K562 (cell line): Measurements from ENCODE around the gene BEST3. TPM values are rescaled to one million over a fixed set of nuclear protein-coding genes. Genes with fewer than 3 reads are reported as not detected.
A peak's percentile ranks its signal among the peaks of the same experiment; 100 is the strongest.

Experiments used
- ATAC-seq: fragments of 200-7000 bp; cut with Tn5 transposase; 3 replicates; pipeline ENCODE4 v1.9.1; 2020; ENCODE audit warnings: moderate library complexity
- BruUV-seq: library from RNA; stranded (reverse); fragments of 400-500 nt; replicated peaks from 2 replicates; lab custom pipeline; 2021; lab: Mats Ljungman, UMichigan
- CTCF ChIA-PET: fragments of 300-600 bp; formaldehyde crosslinking; extraction: SDS; loops from one replicate; lab custom pipeline; 2021; ENCODE audit warnings: low intra/inter-chr PET ratio; lab: Yijun Ruan, JAX
- POLR2A ChIA-PET: fragments of 300-600, 350-650 bp; sonication (Branson Sonifier 250); formaldehyde crosslinking; extraction: SDS; loops from one replicate; lab custom pipeline; 2021; ENCODE audit warnings: antibody characterized with exemption, inconsistent platforms; lab: Yijun Ruan, JAX
- DNase-seq, 4 experiments: peaks; one replicate each; pipeline versions ENCODE4 v3.0.0 to v3.0.0-alpha.2; 2011 to 2018; ENCODE audit warnings: low spot score in 3 of 4, mixed read lengths in 3 of 4; ENCODE audit errors: extremely low read depth in 1 of 4
- FAIRE-seq: peaks from 2 replicates; lab custom pipeline; 2011; peaks lifted over from hg19 to GRCh38; lab: Jason Lieb, UNC
- H2AFZ ChIP-seq: 2 replicates; pipeline ENCODE4 v1.6.0; 2011; ENCODE audit warnings: low read depth, low read length, control low read depth, inconsistent platforms
- H3K27ac ChIP-seq: fragments of 200-600 bp; 3 replicates; pipeline ENCODE4 v1.8.0; 2011; ENCODE audit warnings: low read depth, mild to moderate bottlenecking, control low read depth, inconsistent platforms, low read length, moderate library complexity, mixed read lengths; ENCODE audit errors: extremely low read depth
- H3K27me3 ChIP-seq, 2 experiments: fragments of 300-600 bp in 1 of 2; 2 replicates in 1 of 2; 3 replicates in 1 of 2; pipeline versions ENCODE4 v1.6.0 to v1.8.0; 2011; ENCODE audit warnings: inconsistent platforms in 2 of 2, low read length in 2 of 2, mild to moderate bottlenecking in 1 of 2, mixed read lengths in 1 of 2, moderate library complexity in 1 of 2; ENCODE audit not compliant: control insufficient read depth in 2 of 2, insufficient read depth in 2 of 2
- H3K36me3 ChIP-seq: fragments of 300-600 bp; 3 replicates; pipeline ENCODE4 v1.8.0; 2011; ENCODE audit warnings: mild to moderate bottlenecking, low read length, inconsistent platforms; ENCODE audit not compliant: control insufficient read depth, insufficient read depth
- H3K4me1 ChIP-seq, 2 experiments: fragments of 200-600 bp in 1 of 2; replicated peaks in 1 of 2; 2 replicates in 1 of 2; 3 replicates in 1 of 2; pipeline versions ENCODE4 v1.5.1 to v1.8.0; 2011; ENCODE audit warnings: inconsistent platforms in 2 of 2, low read length in 2 of 2, mild to moderate bottlenecking in 1 of 2, mixed read lengths in 1 of 2, moderate library complexity in 1 of 2; ENCODE audit not compliant: control insufficient read depth in 2 of 2, insufficient read depth in 2 of 2
- H3K4me2 ChIP-seq: 2 replicates; pipeline ENCODE4 v1.6.1; 2011; ENCODE audit warnings: low read length, control low read depth, inconsistent platforms, mixed read lengths; ENCODE audit not compliant: insufficient read depth
- H3K4me3 ChIP-seq: fragments of 200-600 bp; sonication (generic), shearing (Covaris generic); 2 replicates; pipeline ENCODE4 v1.5.1; 2016; ENCODE audit warnings: control low read depth, inconsistent platforms
- H3K79me2 ChIP-seq: fragments of 200-600 bp; 3 replicates; pipeline ENCODE4 v1.8.0; 2011; ENCODE audit warnings: low read length, inconsistent platforms; ENCODE audit not compliant: control insufficient read depth, insufficient read depth
- H3K9ac ChIP-seq, 2 experiments: 2 replicates each; pipeline versions ENCODE4 v1.6.0 to v1.6.1; 2011; ENCODE audit warnings: low read depth in 2 of 2, low read length in 2 of 2, control low read depth in 1 of 2, inconsistent platforms in 1 of 2, mild to moderate bottlenecking in 1 of 2, mixed read lengths in 1 of 2; ENCODE audit not compliant: insufficient read depth in 1 of 2
- H3K9me1 ChIP-seq: one replicate; pipeline ENCODE4 v1.6.0; 2011; ENCODE audit warnings: inconsistent platforms, mild to moderate bottlenecking, low read length, moderate library complexity; ENCODE audit not compliant: control insufficient read depth, insufficient read depth
- H3K9me3 ChIP-seq: replicated peaks from 2 replicates; pipeline ENCODE4 v1.5.1; 2011; ENCODE audit warnings: low read depth, low read length, inconsistent platforms; ENCODE audit not compliant: control insufficient read depth, insufficient read depth
- H4K20me1 ChIP-seq: replicated peaks from 2 replicates; pipeline ENCODE4 v1.6.1; 2011; ENCODE audit warnings: low read length, inconsistent platforms, mixed read lengths; ENCODE audit not compliant: control insufficient read depth, insufficient read depth
- ARID1B ChIP-seq: fragments of 450-650 bp; IDR thresholded peaks from 2 replicates; pipeline ENCODE4 v1.6.1; 2016; ENCODE audit warnings: antibody characterized with exemption, mild to moderate bottlenecking, inconsistent platforms
- ATF1 ChIP-seq, 2 experiments: fragments of 450-650 bp in 1 of 2; IDR thresholded peaks; 2 replicates each; pipeline ENCODE4 v1.6.1; 2016; ENCODE audit warnings: missing compliant biosample characterization in 1 of 2, missing genetic modification characterization in 1 of 2
- CBFB ChIP-seq: sonication (generic); formaldehyde crosslinking; IDR thresholded peaks from 2 replicates; pipeline ENCODE4 v1.4.0; 2020; ENCODE audit warnings: mild to moderate bottlenecking, missing genetic modification reagents
- CEBPB ChIP-seq: fragments of 450-650 bp; IDR thresholded peaks from 2 replicates; pipeline ENCODE4 v1.6.1; 2016; ENCODE audit warnings: missing genetic modification characterization, missing compliant biosample characterization
- CEBPG ChIP-seq, 3 experiments: fragments of 200-800 bp in 1 of 3; sonication (Bioruptor generic) in 1 of 3; sonication (generic) in 1 of 3; formaldehyde crosslinking in 1 of 3; IDR thresholded peaks in 2 of 3; conservative IDR thresholded peaks in 1 of 3; 2 replicates each; pipeline versions ENCODE4 v1.6.1 to v1.8.0; 2016 to 2022; ENCODE audit warnings: missing compliant biosample characterization in 2 of 3, missing genetic modification characterization in 2 of 3, mild to moderate bottlenecking in 1 of 3, missing genetic modification reagents in 1 of 3
- DPF2 ChIP-seq: fragments of 450-650 bp; IDR thresholded peaks from 2 replicates; pipeline ENCODE4 v1.6.1; 2016
- FOXP1 ChIP-seq: sonication (generic); formaldehyde crosslinking; IDR thresholded peaks from 2 replicates; pipeline ENCODE4 v1.8.0; 2022; ENCODE audit warnings: mild to moderate bottlenecking, missing genetic modification reagents
- JUND ChIP-seq, 2 experiments: IDR thresholded peaks; 2 replicates in 1 of 2; 3 replicates in 1 of 2; pipeline ENCODE4 v1.6.1; 2011; ENCODE audit warnings: borderline replicate concordance in 2 of 2, low read depth in 2 of 2, low read length in 2 of 2, improper control_type of control experiment in 1 of 2, missing biosample characterization in 1 of 2, missing genetic modification characterization in 1 of 2, missing genetic modification reagents in 1 of 2
- LARP7 ChIP-seq: fragments of 450-650 bp; IDR thresholded peaks from 2 replicates; pipeline ENCODE4 v1.6.1; 2016
- MTA3 ChIP-seq: fragments of 450-650 bp; formaldehyde crosslinking; IDR thresholded peaks from 2 replicates; pipeline ENCODE4 v1.6.1; 2017; ENCODE audit warnings: mild to moderate bottlenecking, borderline replicate concordance
- NCOA1 ChIP-seq: fragments of 450-650 bp; IDR thresholded peaks from 2 replicates; pipeline ENCODE4 v1.6.1; 2016; ENCODE audit warnings: low read depth
- PTRF ChIP-seq: fragments of 450-650 bp; IDR thresholded peaks from 2 replicates; pipeline ENCODE4 v1.6.1; 2016; ENCODE audit warnings: mild to moderate bottlenecking, missing genetic modification characterization, missing compliant biosample characterization
- SMAD2 ChIP-seq: fragments of 150-350 bp; IDR thresholded peaks from 2 replicates; pipeline ENCODE4 v1.6.1; 2014; ENCODE audit warnings: low read depth, mild to moderate bottlenecking, low read length
- STAT5B ChIP-seq: fragments of 250-450 bp; sonication (Bioruptor Pico); IDR thresholded peaks from 2 replicates; pipeline ENCODE4 v1.8.0; 2021; ENCODE audit warnings: mild to moderate bottlenecking, inconsistent platforms
- XRCC4 ChIP-seq: IDR thresholded peaks from one replicate; pipeline ENCODE4 v1.6.1; 2011; ENCODE audit not compliant: insufficient read depth, insufficient read length; ENCODE audit errors: extremely low read depth
- ZFP30 ChIP-seq: fragments of 250-450 bp; sonication (Bioruptor Pico); IDR thresholded peaks from 2 replicates; pipeline ENCODE4 v1.8.0; 2022; ENCODE audit warnings: moderate library complexity, mild to moderate bottlenecking, inconsistent platforms, borderline replicate concordance
- ZFX ChIP-seq: sonication (generic); formaldehyde crosslinking; IDR thresholded peaks from 2 replicates; pipeline ENCODE4 v1.8.0; 2022; ENCODE audit warnings: mild to moderate bottlenecking, missing genetic modification reagents, moderate library complexity
- ZNF143 ChIP-seq: sonication (generic); formaldehyde crosslinking; IDR thresholded peaks from 2 replicates; pipeline ENCODE4 v1.9.0; 2022; ENCODE audit warnings: mild to moderate bottlenecking, missing genetic modification reagents
- ZNF184 ChIP-seq: sonication (generic); formaldehyde crosslinking; IDR thresholded peaks from 2 replicates; pipeline ENCODE4 v1.5.0; 2020; ENCODE audit warnings: missing genetic modification reagents
- WGBS: fragments of 100-300 bp; shearing (Covaris generic); methylation state at CpG from one replicate; pipeline ENCODE4 v1.1.6; 2016; ENCODE audit warnings: low coverage, mixed read lengths; ENCODE audit not compliant: insufficient coverage; ENCODE audit errors: missing lambda C conversion rate; 5-methylcytosine and 5-hydroxymethylcytosine counted together
- in situ Hi-C: fragments of 300-500 bp; cut with MboI; formaldehyde crosslinking; loops from 4 replicates; pipeline ENCODE4 v1.15.0; 2018; ENCODE audit warnings: inconsistent platforms, mixed read lengths
- intact Hi-C: fragments of 100-400 bp; cut with micrococcal nuclease; formaldehyde crosslinking; loops from 2 replicates; pipeline ENCODE4 v1.14.2; 2022
- polyA plus RNA-seq, 8 experiments: library from polyadenylated mRNA; depleted of rRNA in 4 of 8; stranded (reverse) in 5 of 8; unstranded in 3 of 8; fragments of >200 nt; fragmentation: Nextera tagmentation in 2 of 8; fragmentation: Illumina TruSeq in 1 of 8; extraction: Ambion mirVana in 2 of 8; extraction: Trizol in 1 of 8; gene quantifications; 2 replicates each; pipeline versions ENCODE4 v1.2.1 to v1.2.3, GENCODE V29; 2011 to 2014; ENCODE audit warnings: inconsistent platforms in 1 of 8, missing spikeins in 1 of 8
- total RNA-seq, 7 experiments: library from RNA; depleted of rRNA in 6 of 7; stranded (reverse); fragments of >200 nt in 6 of 7; fragmentation: Illumina TruSeq in 2 of 7; extraction: Trizol in 2 of 7; gene quantifications; 2 replicates each; pipeline versions ENCODE4 v1.2.1 to v1.2.3, GENCODE V29; 2011 to 2021; ENCODE audit warnings: low replicate concordance in 1 of 7
- TF ChIP-seq, protein P1 (sequence below): IDR thresholded peaks from 2 replicates; pipeline ENCODE4 v1.6.1; 2016; ENCODE audit warnings: missing genetic modification characterization, missing compliant biosample characterization

BEST3 gene
- total and polyA plus RNA-seq, 9 of the 15 experiments (the other 6 are each of a cell fraction or from before 2014, with no cell fraction given): 0.15 TPM; not detected in 8

- ChIA-PET CTCF (interaction anchor here (0.5 kb wide), 1 partner anchor 445 kb away, joined by 3 read pairs; no protein-coding TSS in a partner anchor), POLR2A (interaction anchor here (1.1 to 1.3 kb wide), 3 partner anchors 13 to 20 kb away, joined by 3 to 6 read pairs (median 3); partner anchors contain the start of gene LRRC10)
- ATAC-seq (peak; percentile 96), FAIRE-seq (peak; percentile 97), DNase-seq (peak; percentile 71 to 99 (median 82))
- Histone ChIP-seq H3K9ac (peak overlapping the region in 1 of 2 experiments; percentile 21; a peak in 2 of 4 replicates), H3K9me3 (no peaks in the 10 kb centered on the region), H3K4me1 (peaks cover 16 to 18% of the 10 kb centered on the region in 2 experiments), H3K4me3 (no peak overlapping the region), H4K20me1 (0 out of 2 replicates have a peak, but pooled peaks cover 5% of the 10 kb centered on the region), H3K4me2 (peak overlapping the region; percentile 77), H3K27ac (peak overlapping the region; percentile 52), H3K9me1 (no peaks in the 10 kb centered on the region), H3K79me2 (no peaks in the 10 kb centered on the region), H3K36me3 (no peaks in the 10 kb centered on the region), H2AFZ (peak overlapping the region; percentile 21), H3K27me3 (0 out of 5 replicates have a peak, but pooled peaks cover 0 to 6% of the 10 kb centered on the region in 2 experiments)
- intact Hi-C loops: loop anchor here (5.0 kb wide), 2 partner anchors 37 to 152 kb away; partner anchors contain the start of genes CCT2 and FRS2
- BruUV-seq: no TSS peak
- in situ Hi-C loops: no loop called here
- under 1% methylated on average over 13 of the region's 13 CpGs for WGBS
- TF ChIP-seq ZNF143 (no peak), CEBPB (tag) (no peak), FOXP1 (CRISPR knock-in tag) (0 out of 2 replicates have a peak, but pooled peaks have one; percentile 55), ZNF184 (CRISPR knock-in tag) (no peak), LARP7 (no peak), JUND (IDR thresholded peaks at IDR 0.05; ENCODE audit: borderline replicate concordance, low read depth, low read length) (peak; percentile 70), JUND (tag; IDR thresholded peaks at IDR 0.05; ENCODE audit: borderline replicate concordance, low read depth, low read length) (peak; percentile 55; the same call in 1 of the 3 replicates), CEBPG (CRISPR knock-in tag; IDR thresholded peaks at IDR 0.05) (no peak), CEBPG (tag; conservative IDR thresholded peaks at IDR 0.05 in 1 of 2, IDR thresholded peaks at IDR 0.05 in 1 of 2) (no peak), MTA3 (peak; percentile 92), ZFP30 (no peak), PTRF (no peak), CBFB (CRISPR knock-in tag) (peak; percentile 82; the same call in 1 of the 2 replicates), ZFX (CRISPR knock-in tag) (peak; percentile 65), NCOA1 (peak; percentile 90; the same call in 1 of the 2 replicates), SMAD2 (no peak), ATF1 (CRISPR knock-in tag; IDR thresholded peaks at IDR 0.05) (no peak), ATF1 (tag; IDR thresholded peaks at IDR 0.05) (peak; percentile 81), STAT5B (CRISPR knock-in tag) (no peak), XRCC4 (no peak), DPF2 (peak; percentile 97), ARID1B (peak; percentile 99)
- TF ChIP-seq, protein P1, sequence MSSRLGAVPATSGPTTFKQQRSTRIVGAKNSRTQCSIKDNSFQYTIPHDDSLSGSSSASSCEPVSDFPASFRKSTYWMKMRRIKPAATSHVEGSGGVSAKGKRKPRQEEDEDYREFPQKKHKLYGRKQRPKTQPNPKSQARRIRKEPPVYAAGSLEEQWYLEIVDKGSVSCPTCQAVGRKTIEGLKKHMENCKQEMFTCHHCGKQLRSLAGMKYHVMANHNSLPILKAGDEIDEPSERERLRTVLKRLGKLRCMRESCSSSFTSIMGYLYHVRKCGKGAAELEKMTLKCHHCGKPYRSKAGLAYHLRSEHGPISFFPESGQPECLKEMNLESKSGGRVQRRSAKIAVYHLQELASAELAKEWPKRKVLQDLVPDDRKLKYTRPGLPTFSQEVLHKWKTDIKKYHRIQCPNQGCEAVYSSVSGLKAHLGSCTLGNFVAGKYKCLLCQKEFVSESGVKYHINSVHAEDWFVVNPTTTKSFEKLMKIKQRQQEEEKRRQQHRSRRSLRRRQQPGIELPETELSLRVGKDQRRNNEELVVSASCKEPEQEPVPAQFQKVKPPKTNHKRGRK (tag): no peak
Measured at GRCh38 chr12:69623970-69624369, 75.1 kb downstream of the BEST3 start.
